H1 (cell line): ENCODE measurements around the gene JMJD1C. TPM values are rescaled to one million over a fixed set of nuclear protein-coding genes. Genes with fewer than 3 reads are reported as not detected.

Experiments
- ATF3 ChIP-seq: IDR thresholded peaks from 2 replicates; pipeline ENCODE4 v1.6.1; 2011; ENCODE audit warnings: low read depth, mild to moderate bottlenecking, low read length; ENCODE audit not compliant: insufficient read depth
- CBX8 ChIP-seq: fragments of 300-800, 300-1000 bp; sonication (generic); IDR thresholded peaks from 2 replicates; pipeline ENCODE4 v1.7.1; 2016; ENCODE audit warnings: low read depth, low read length, borderline replicate concordance
- CREB1 ChIP-seq: IDR thresholded peaks from 2 replicates; pipeline ENCODE4 v1.6.1; 2012; ENCODE audit warnings: inconsistent platforms
- JUND ChIP-seq: IDR thresholded peaks from 2 replicates; pipeline ENCODE4 v1.6.1; 2011; ENCODE audit warnings: mild to moderate bottlenecking, improper control_type of control experiment, low read length
- KDM5A ChIP-seq: fragments of 200-600 bp; IDR thresholded peaks from 2 replicates; pipeline ENCODE4 v1.7.1; 2012; ENCODE audit warnings: mild to moderate bottlenecking, low read length, inconsistent platforms, mixed read lengths
- MAX ChIP-seq: IDR thresholded peaks from 2 replicates; pipeline ENCODE4 v1.6.1; 2012; ENCODE audit warnings: inconsistent platforms
- NANOG ChIP-seq: IDR thresholded peaks from 2 replicates; pipeline ENCODE4 v1.6.1; 2011; ENCODE audit warnings: low read length, low read depth, mild to moderate bottlenecking, inconsistent platforms; ENCODE audit not compliant: insufficient read depth, poor library complexity, severe bottlenecking
- TAF1 ChIP-seq: IDR thresholded peaks from 2 replicates; pipeline ENCODE4 v1.6.1; 2011; ENCODE audit warnings: mild to moderate bottlenecking, low read depth, low read length
- TBP ChIP-seq: IDR thresholded peaks from 2 replicates; pipeline ENCODE4 v1.6.1; 2011; ENCODE audit warnings: low read depth, low read length, improper control_type of control experiment
- USF2 ChIP-seq: IDR thresholded peaks from 2 replicates; pipeline ENCODE4 v1.6.1; 2011; ENCODE audit warnings: low read length, improper control_type of control experiment
- YY1 ChIP-seq: IDR thresholded peaks from 2 replicates; pipeline ENCODE4 v1.6.1; 2011; ENCODE audit warnings: low read depth, mild to moderate bottlenecking, low read length
- polyA plus RNA-seq, 7 experiments: library from polyadenylated mRNA; depleted of rRNA in 3 of 7; stranded (reverse) in 5 of 7; unstranded in 2 of 7; fragments of >200 nt in 5 of 7; fragments of 200-250 nt in 2 of 7; gene quantifications; 1 replicate in 5 of 7; 2 replicates in 1 of 7; 4 replicates in 1 of 7; pipeline versions ENCODE4 v1.2.1 to v1.2.3, GENCODE V29; 2011 to 2013; ENCODE audit warnings: missing spikeins in 2 of 7, mixed read lengths in 2 of 7
- total RNA-seq: library from RNA; stranded (reverse); fragmentation: NEBNext Ultra II Directional; extraction: Animal tissue kit (Norgen Biotek cat#: 25700); gene quantifications from 2 replicates; pipeline ENCODE4 v1.2.1, GENCODE V29; 2021

The JMJD1C gene
- total and polyA plus RNA-seq, 2 of the 8 experiments (the other 6 are each of a cell fraction or from before 2014, with no cell fraction given): 54.5 to 210 TPM

- peak; percentile 90 for TF ChIP-seq TAF1
- peak; percentile 59; the same call in 1 of the 2 replicates for TF ChIP-seq YY1
- TF ChIP-seq TBP: peak; percentile 82
- no peak for TF ChIP-seq NANOG
- TF ChIP-seq USF2: peak; percentile 93
- TF ChIP-seq CREB1: peak; percentile 95
- TF ChIP-seq JUND: 0 out of 2 replicates have a peak, but pooled peaks have one; percentile 51
- TF ChIP-seq CBX8: no peak
- TF ChIP-seq ATF3: peak; percentile 16; the same call in 1 of the 2 replicates
- TF ChIP-seq MAX: peak; percentile 95
- no peak for TF ChIP-seq KDM5A
These were observed 332.5 kb downstream of the JMJD1C start, which contains the start of gene NRBF2 (continued) for GRCh38 chr10:63133056-63133820.
